T1000 (cell line): ENCODE results near the gene ST8SIA4.

Experiments
- DNase-seq: peaks from one replicate; lab custom pipeline; 2025; ENCODE audit warnings: mixed read lengths; lab: John Stamatoyannopoulos, UW

The ST8SIA4 gene

GRCh38 chr5:100903039-100903887 is at the start of gene ST8SIA4:
Gene ST8SIA4, minus strand, starts transcription at chr5:100903282. Its CDS starts 327 bp downstream, at chr5:100902955.
- DNase-seq = peak; percentile 24

- DNase-seq = no peak
These were observed 47.9 kb upstream of the ST8SIA4 start for GRCh38 chr5:100950985-100951384.

GRCh38 chr5:100913298-100913697 is 10.2 kb upstream of the ST8SIA4 start:
- no peak for DNase-seq

GRCh38 chr5:100909034-100909433 is 6.0 kb upstream of the ST8SIA4 start:
- no peak for DNase-seq

GRCh38 chr5:100905259-100905914 is 2.3 kb upstream of the ST8SIA4 start:
- DNase-seq = no peak

- DNase-seq = no peak
These were observed 1.3 kb upstream of the ST8SIA4 start for GRCh38 chr5:100904259-100904861.

- DNase-seq = no peak
These were observed 543 bp downstream of the ST8SIA4 start for GRCh38 chr5:100902440-100903038.

- no peak for DNase-seq
These were observed 1.2 kb downstream of the ST8SIA4 start for GRCh38 chr5:100901821-100902341.

GRCh38 chr5:100900796-100901781 is 2.0 kb downstream of the ST8SIA4 start:
- DNase-seq = no peak

- no peak for DNase-seq
These were observed 2.8 kb downstream of the ST8SIA4 start for GRCh38 chr5:100900142-100900795.

GRCh38 chr5:100899675-100900074 is 3.4 kb downstream of the ST8SIA4 start:
- no peak for DNase-seq

- no peak for DNase-seq
These were observed 4.4 kb downstream of the ST8SIA4 start for GRCh38 chr5:100898504-100899346.

GRCh38 chr5:100896054-100896453 is 7.0 kb downstream of the ST8SIA4 start:
- DNase-seq = no peak

GRCh38 chr5:100890461-100891008 is 12.5 kb downstream of the ST8SIA4 start:
- no peak for DNase-seq

- no peak for DNase-seq
These were observed 13.2 kb downstream of the ST8SIA4 start for GRCh38 chr5:100889896-100890295.

- DNase-seq = no peak
These were observed 13.8 kb downstream of the ST8SIA4 start for GRCh38 chr5:100889165-100889743.

- DNase-seq = no peak
These were observed 25.8 kb downstream of the ST8SIA4 start for GRCh38 chr5:100877274-100877673.

- no peak for DNase-seq
These were observed 30.5 kb downstream of the ST8SIA4 start for GRCh38 chr5:100872408-100873190.
